Transverse colon (tissue), 4 donors: ENCODE measurements around the gene DARS2. TPM values are rescaled to one million over a fixed set of nuclear protein-coding genes. Genes with fewer than 3 reads are reported as not detected.

Experiments
- DNase-seq: peaks from one replicate; pipeline ENCODE4 v3.0.0-alpha.2; 2019
- H3K27ac ChIP-seq, 4 donors: fragments of 200-600 bp; sonication (generic); 2 replicates each; pipeline ENCODE4 v1.5.1; 2016 to 2018; ENCODE audit warnings: inconsistent platforms in 4 of 4
- H3K27me3 ChIP-seq: fragments of 200-600 bp; sonication (generic); 2 replicates; pipeline ENCODE4 v1.5.1; 2017; ENCODE audit warnings: inconsistent platforms
- H3K36me3 ChIP-seq, 4 donors: fragments of 200-600 bp; sonication (generic); 2 replicates each; pipeline ENCODE4 v1.5.1; 2017 to 2019; ENCODE audit warnings: inconsistent platforms in 4 of 4
- H3K4me1 ChIP-seq, 4 donors: fragments of 200-600 bp; sonication (generic); 2 replicates each; pipeline ENCODE4 v1.5.1; 2017 to 2020; ENCODE audit warnings: inconsistent platforms in 4 of 4
- H3K4me3 ChIP-seq, 4 donors: fragments of 200-600 bp; sonication (generic); 1 replicate in 1 of 4; 2 replicates in 3 of 4; pipeline versions ENCODE4 v1.5.1 to v1.6.1; 2017 to 2019; ENCODE audit warnings: inconsistent platforms in 4 of 4
- H3K9me3 ChIP-seq, 2 donors: fragments of 200-600 bp; sonication (generic); 2 replicates each; pipeline ENCODE4 v1.5.1; 2017 to 2019; ENCODE audit warnings: inconsistent platforms in 2 of 2
- CTCF ChIP-seq, 5 experiments: fragments of 200-600 bp in 3 of 5; fragments of 450-650 bp in 2 of 5; sonication (generic) in 3 of 5; IDR thresholded peaks; 1 replicate in 2 of 5; 2 replicates in 3 of 5; pipeline ENCODE4 v1.5.1; 2016 to 2017; ENCODE audit warnings: antibody characterized with exemption in 5 of 5, inconsistent platforms in 3 of 5, mild to moderate bottlenecking in 2 of 5, moderate library complexity in 1 of 5
- POLR2A ChIP-seq: fragments of 450-650 bp; IDR thresholded peaks from one replicate; pipeline ENCODE4 v1.6.1; 2016; ENCODE audit warnings: antibody characterized with exemption, mild to moderate bottlenecking, moderate library complexity
- WGBS, 2 donors: methylation state at CpG; one replicate each; pipeline ENCODE4 v1.1.5; 2018; ENCODE audit warnings: low coverage in 1 of 2; 5-methylcytosine and 5-hydroxymethylcytosine counted together
- in situ Hi-C, 4 donors: fragments of 200-750 bp; cut with MboI; loops; one replicate each; pipeline versions ENCODE4 v1.15.0 to v1.15.1; 2017; ENCODE audit warnings: low sequenced_read_pairs in 3 of 4, low pct_ligation_motif_present in 1 of 4, low pct_unique_long_range_greater_than_20kb in 1 of 4
- intact Hi-C: fragments of 100-400 bp; cut with DNase I; formaldehyde crosslinking; loops from one replicate; pipeline ENCODE4 v1.15.1; 2023; ENCODE audit warnings: low total_unique reads
- small RNA-seq, 4 donors: library from RNA; depleted of rRNA; stranded (forward); fragments of <200 nt; gene quantifications; one replicate each; pipeline ENCODE3, GENCODE V24; 2016
- total RNA-seq, 4 donors: library from RNA; depleted of rRNA; stranded (reverse); fragments of >200 nt; gene quantifications; one replicate each; pipeline ENCODE4 v1.1.0, GENCODE V29; 2016

DARS2 gene
- total RNA-seq, 4 donors from 2014 or later, result 12.0 to 19.7 (median 16.6) TPM

- no peaks in the 10 kb centered on the region for H3K36me3 ChIP-seq
- no peak for TF ChIP-seq CTCF (IDR thresholded peaks at IDR 0.05)
- TF ChIP-seq POLR2A, result no peak
- intact Hi-C loops, result no loop called here
- H3K27ac ChIP-seq, result no peak overlapping the region
- H3K4me1 ChIP-seq, result no peaks in the 10 kb centered on the region
- H3K4me3 ChIP-seq, result no peak overlapping the region
- DNase-seq, result no peak
- in situ Hi-C loops, result no loop called here
- H3K27me3 ChIP-seq, result no peaks in the 10 kb centered on the region
- no peaks in the 10 kb centered on the region for H3K9me3 ChIP-seq
- 55 to 79% methylated on average over 5 to 6 of the region's 6 CpGs for WGBS, 2 donors
These were observed 79.5 kb downstream of the DARS2 start for GRCh38 chr1:173903827-173904531.

Small RNA genes within 50 kb of the gene (small RNA-seq; reads per million reads assigned to genes)
- 0 reads per million in 4 donors for gene RF00019

Other genes starting within 250 kb of the DARS2 start
- gene SLC9C2, start 221.6 kb upstream of the DARS2 start, total RNA-seq, result not detected
- gene TEX50, start 189.3 kb upstream of the DARS2 start, total RNA-seq, result not detected
- gene ANKRD45, start 154.8 kb upstream of the DARS2 start, total RNA-seq, result 1 to 10 TPM in 1 of 4 donors, under 1 TPM in 1, not detected in 2; 0.27 to 1.1 TPM
- gene KLHL20, start 109.7 kb upstream of the DARS2 start, total RNA-seq, result 10 to 100 TPM in 3 of 4 donors, 1 to 10 TPM in 1; 7.9 to 39.7 (median 27.8) TPM
- 1 to 10 TPM in 3 of 4 donors, not detected in 1; 4.3 to 6.7 (median 4.9) TPM for gene CENPL, start 210 bp downstream of the DARS2 start, total RNA-seq
- 100 to 1,000 TPM in 3 of 4 donors, 10 to 100 TPM in 1; 82.7 to 435 (median 193) TPM for gene GAS5, start 43.3 kb downstream of the DARS2 start, total RNA-seq
- 1 to 10 TPM; 4.6 to 8.3 (median 6.9) TPM for gene ZBTB37, start 43.7 kb downstream of the DARS2 start, total RNA-seq
- 1 to 10 TPM in 1 of 4 donors, not detected in 3; 1.1 TPM for gene SERPINC1, start 92.7 kb downstream of the DARS2 start, total RNA-seq
- 10 to 100 TPM; 17.9 to 37.9 (median 33.1) TPM for gene RC3H1, start 197.7 kb downstream of the DARS2 start, total RNA-seq